HG03060 (cell line): ENCODE measurements around the gene GP9.
"Not testable (repeated sequence)": the region's sequence is repeated elsewhere in the genome, so short reads cannot be mapped to it uniquely, and the experiment has no call there.

ENCODE experiments used
- ATAC-seq: cut with Tn5 transposase; IDR thresholded peaks from one replicate; pipeline ENCODE4 v1.9.1; 2021; ENCODE audit warnings: low read depth, moderate number of reproducible peaks; ENCODE audit not compliant: unreplicated experiment

The GP9 gene

GRCh38 chr3:129106320-129106719, 45.7 kb downstream of the GP9 start:
- no peak for ATAC-seq

DNA sequence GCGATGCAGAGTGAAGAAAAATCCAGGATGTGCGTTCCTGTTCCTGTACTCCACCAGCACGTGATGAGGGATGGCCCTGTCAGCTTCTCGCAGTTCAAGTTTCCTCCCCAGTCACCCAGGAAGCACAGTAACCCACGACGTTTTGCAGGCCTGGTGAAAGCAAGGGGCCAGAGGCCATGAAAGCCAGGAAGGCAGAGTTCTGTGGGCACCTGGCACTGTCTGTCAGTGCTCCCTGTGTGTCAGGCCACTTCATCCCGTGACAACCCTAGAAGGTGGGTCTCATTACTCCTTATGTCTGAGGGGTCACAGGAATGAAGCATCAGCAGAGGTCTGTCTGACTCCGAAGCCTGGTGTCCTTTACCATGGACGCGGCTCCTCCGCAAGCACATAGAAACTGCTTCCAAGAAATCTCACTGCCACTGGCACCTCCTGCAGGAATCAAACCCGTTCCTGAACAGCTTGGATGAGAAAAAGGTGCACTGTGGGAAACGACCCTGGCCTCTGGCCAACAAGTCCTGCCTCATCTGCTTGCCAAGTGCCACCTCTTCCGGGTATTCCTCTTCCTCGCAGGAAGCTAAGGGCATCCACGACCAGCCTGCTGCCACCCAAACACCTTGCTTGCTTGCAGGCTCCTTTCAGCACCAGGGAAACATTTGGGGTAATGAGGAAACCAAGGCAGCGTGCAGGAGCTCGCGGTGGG, 46.4 kb downstream of the GP9 start:
- ATAC-seq, result no peak

- no peak for ATAC-seq
These were observed 47.2 kb downstream of the GP9 start for GRCh38 chr3:129107793-129108192.

- not testable (repeated sequence) for ATAC-seq
These were observed 50.6 kb downstream of the GP9 start for GRCh38 chr3:129111076-129111780.
